ENCODE measurements around the gene TNFAIP8L3.

The TNFAIP8L3 gene

DNA sequence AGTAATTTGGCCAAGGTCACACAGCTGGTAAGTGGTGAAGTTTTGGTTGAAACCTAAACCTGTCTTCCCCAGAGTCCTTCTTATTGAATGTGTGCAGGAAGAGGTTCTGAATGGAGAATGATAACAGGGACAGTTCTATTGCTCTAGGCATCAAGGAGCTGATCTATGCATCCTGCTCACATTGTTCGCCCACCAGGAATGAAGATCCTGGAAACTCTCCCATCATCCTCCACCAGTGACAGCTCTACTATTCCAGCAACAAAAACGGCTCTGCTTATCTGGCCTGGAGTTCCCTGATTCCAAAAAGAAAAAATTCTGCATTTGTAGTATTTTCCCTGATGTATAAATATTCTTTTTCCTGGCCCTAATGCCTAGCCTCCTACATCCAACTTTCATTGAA lies 16.4 kb upstream of the TNFAIP8L3 start:
- DNase-seq (ENCODE audit: insufficient read length) (no peak), FAIRE-seq (no peak)
- TF ChIP-seq TAF1 (IDR thresholded peaks at IDR 0.05; ENCODE audit: borderline replicate concordance, low read depth, low read length) (no peak), POLR2A (IDR thresholded peaks at IDR 0.05; ENCODE audit: low read depth, low read length) (no peak), POLR2AphosphoS5 (IDR thresholded peaks at IDR 0.05; ENCODE audit: low read depth, low read length) (no peak)

DNA sequence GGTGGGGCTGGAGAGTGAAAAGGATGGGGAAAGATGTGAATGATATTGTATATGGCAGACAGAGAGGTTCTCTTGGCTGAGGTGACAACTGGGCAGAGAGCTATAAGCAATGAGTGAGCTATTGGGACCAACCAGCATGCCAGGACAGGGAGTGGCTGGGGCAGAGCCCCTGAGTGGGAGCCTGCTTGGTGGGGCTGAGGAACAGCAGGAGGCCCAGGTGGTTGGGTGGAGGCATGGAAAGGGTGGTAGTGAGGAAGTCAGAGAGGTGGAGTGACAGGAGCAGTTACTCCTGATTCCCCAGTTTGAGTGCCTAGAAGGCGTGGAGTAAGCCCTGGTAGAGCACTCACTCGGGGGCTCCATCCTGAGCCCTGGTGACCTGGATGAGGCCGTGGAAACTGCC lies 15.5 kb upstream of the TNFAIP8L3 start:
- TF ChIP-seq POLR2AphosphoS5 (IDR thresholded peaks at IDR 0.05; ENCODE audit: low read depth, low read length) (no peak), TAF1 (IDR thresholded peaks at IDR 0.05; ENCODE audit: borderline replicate concordance, low read depth, low read length) (no peak), POLR2A (IDR thresholded peaks at IDR 0.05; ENCODE audit: low read depth, low read length) (no peak)
- DNase-seq (ENCODE audit: insufficient read length), result no peak
- FAIRE-seq, result no peak

- TF ChIP-seq POLR2AphosphoS5 (IDR thresholded peaks at IDR 0.05; ENCODE audit: low read depth, low read length), result no peak
- no peak for TF ChIP-seq TAF1 (IDR thresholded peaks at IDR 0.05; ENCODE audit: borderline replicate concordance, low read depth, low read length)
- TF ChIP-seq POLR2A (IDR thresholded peaks at IDR 0.05; ENCODE audit: low read depth, low read length), result no peak
- FAIRE-seq (no peak), DNase-seq (ENCODE audit: insufficient read length) (no peak)
These were observed 14.3 kb upstream of the TNFAIP8L3 start for GRCh38 chr15:51108933-51109550.

- FAIRE-seq (no peak), DNase-seq (ENCODE audit: insufficient read length) (no peak)
- TF ChIP-seq POLR2AphosphoS5 (IDR thresholded peaks at IDR 0.05; ENCODE audit: low read depth, low read length) (no peak), TAF1 (IDR thresholded peaks at IDR 0.05; ENCODE audit: borderline replicate concordance, low read depth, low read length) (no peak), POLR2A (IDR thresholded peaks at IDR 0.05; ENCODE audit: low read depth, low read length) (no peak)
These were observed 12.9 kb upstream of the TNFAIP8L3 start for GRCh38 chr15:51107612-51108011.

- TF ChIP-seq POLR2A (IDR thresholded peaks at IDR 0.05; ENCODE audit: low read depth, low read length) (no peak), TAF1 (IDR thresholded peaks at IDR 0.05; ENCODE audit: borderline replicate concordance, low read depth, low read length) (no peak), POLR2AphosphoS5 (IDR thresholded peaks at IDR 0.05; ENCODE audit: low read depth, low read length) (no peak)
- FAIRE-seq (no peak), DNase-seq (ENCODE audit: insufficient read length) (no peak)
These were observed 11.8 kb upstream of the TNFAIP8L3 start for GRCh38 chr15:51106481-51106880.

DNA sequence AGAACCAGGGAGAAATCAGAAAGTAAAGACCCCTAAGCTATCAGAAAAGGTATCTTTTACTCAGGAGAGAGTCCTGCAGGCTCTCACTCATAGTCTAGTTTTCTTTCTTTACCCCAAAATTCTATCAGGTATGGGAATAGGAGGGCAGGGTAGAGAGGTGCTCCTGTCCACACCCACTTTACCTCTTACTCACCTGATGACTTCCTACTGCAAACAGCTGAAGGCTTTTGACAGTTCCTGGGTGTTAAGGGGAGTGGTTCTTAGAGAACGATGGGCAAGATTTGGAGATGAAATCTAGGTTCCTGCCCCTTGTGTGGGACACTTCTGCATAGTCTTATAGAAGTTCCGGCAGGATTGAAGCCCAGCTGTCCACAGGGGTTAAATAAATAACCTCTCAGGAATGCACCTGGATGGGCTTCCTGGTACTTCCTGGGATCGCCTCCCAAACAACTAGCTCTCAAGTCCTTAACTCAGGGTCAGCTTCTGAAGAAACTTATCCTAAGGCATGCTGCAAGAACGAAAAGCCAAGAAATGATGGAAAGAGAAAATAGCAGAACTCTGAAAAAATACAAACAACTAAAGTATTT lies 10.8 kb upstream of the TNFAIP8L3 start:
- no peak for DNase-seq (ENCODE audit: insufficient read length)
- TF ChIP-seq POLR2A (IDR thresholded peaks at IDR 0.05; ENCODE audit: low read depth, low read length) (no peak), TAF1 (IDR thresholded peaks at IDR 0.05; ENCODE audit: borderline replicate concordance, low read depth, low read length) (no peak), POLR2AphosphoS5 (IDR thresholded peaks at IDR 0.05; ENCODE audit: low read depth, low read length) (no peak)
- FAIRE-seq, result no peak

DNA sequence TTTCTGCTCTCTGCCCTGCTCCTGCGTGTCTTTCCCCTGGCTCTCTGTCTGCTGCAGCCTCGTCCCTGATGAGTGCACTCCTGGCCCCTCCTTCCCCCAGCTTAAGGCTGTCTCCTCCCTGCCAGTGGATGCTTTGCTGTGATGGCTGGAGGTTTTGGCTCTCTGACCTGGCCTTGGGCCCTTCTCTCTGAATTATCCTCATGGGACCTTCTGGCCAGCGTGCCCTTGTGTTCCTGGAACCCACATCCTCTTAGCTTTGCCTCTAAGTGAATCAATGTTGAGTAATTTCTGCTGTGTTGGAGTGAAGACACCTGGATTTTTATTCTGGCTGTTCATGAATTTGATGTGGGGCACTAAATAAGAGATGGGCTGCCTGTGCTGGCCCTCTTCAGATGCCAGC lies 9.8 kb upstream of the TNFAIP8L3 start:
- DNase-seq (ENCODE audit: insufficient read length), result no peak
- TF ChIP-seq POLR2A (IDR thresholded peaks at IDR 0.05; ENCODE audit: low read depth, low read length) (no peak), POLR2AphosphoS5 (IDR thresholded peaks at IDR 0.05; ENCODE audit: low read depth, low read length) (no peak), TAF1 (IDR thresholded peaks at IDR 0.05; ENCODE audit: borderline replicate concordance, low read depth, low read length) (no peak)
- no peak for FAIRE-seq

GRCh38 chr15:51103330-51103729 lies 8.6 kb upstream of the TNFAIP8L3 start:
- FAIRE-seq (no peak), DNase-seq (ENCODE audit: insufficient read length) (no peak)
- no peak for TF ChIP-seq TAF1 (IDR thresholded peaks at IDR 0.05; ENCODE audit: borderline replicate concordance, low read depth, low read length)
- no peak for TF ChIP-seq POLR2AphosphoS5 (IDR thresholded peaks at IDR 0.05; ENCODE audit: low read depth, low read length)
- TF ChIP-seq POLR2A (IDR thresholded peaks at IDR 0.05; ENCODE audit: low read depth, low read length), result no peak

DNA sequence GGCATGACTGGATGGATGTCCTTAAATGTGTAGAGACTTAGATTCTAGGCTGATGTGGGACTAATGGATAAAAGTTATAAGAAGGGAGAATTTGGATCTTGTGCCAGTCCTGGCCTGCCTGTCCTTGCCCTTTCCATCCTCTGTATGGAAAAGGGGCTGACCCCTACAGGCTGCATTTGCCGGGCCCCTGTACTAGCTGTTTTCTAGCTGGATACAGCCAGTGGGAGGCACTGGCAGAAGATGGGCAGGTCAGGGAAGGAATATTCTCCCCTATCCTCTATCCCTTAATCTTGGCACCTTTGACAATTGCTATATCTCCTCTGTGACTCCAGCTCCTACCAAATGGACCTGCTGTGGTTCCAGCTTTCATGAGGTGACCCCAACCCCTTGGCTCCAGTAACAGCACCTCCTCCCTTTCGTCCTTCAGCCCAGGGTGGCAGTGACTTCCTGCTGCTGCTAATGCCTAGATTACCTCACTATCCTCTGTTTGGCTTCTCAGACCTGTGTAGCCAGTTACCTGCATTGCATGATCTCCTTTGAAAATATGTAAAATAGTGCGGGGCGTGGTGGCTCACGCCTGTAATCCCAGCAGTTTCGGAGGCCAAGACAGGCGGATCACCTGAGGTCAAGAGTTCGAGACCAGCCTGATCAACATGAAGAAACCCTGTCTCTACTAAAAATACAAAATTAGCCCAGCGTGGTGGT lies 6.2 kb upstream of the TNFAIP8L3 start:
- FAIRE-seq (no peak), DNase-seq (ENCODE audit: insufficient read length) (no peak)
- no peak for TF ChIP-seq TAF1 (IDR thresholded peaks at IDR 0.05; ENCODE audit: borderline replicate concordance, low read depth, low read length)
- no peak for TF ChIP-seq POLR2A (IDR thresholded peaks at IDR 0.05; ENCODE audit: low read depth, low read length)
- TF ChIP-seq POLR2AphosphoS5 (IDR thresholded peaks at IDR 0.05; ENCODE audit: low read depth, low read length), result no peak

- DNase-seq (ENCODE audit: insufficient read length), result no peak
These were observed 4.5 kb upstream of the TNFAIP8L3 start for GRCh38 chr15:51099185-51099584.

DNA sequence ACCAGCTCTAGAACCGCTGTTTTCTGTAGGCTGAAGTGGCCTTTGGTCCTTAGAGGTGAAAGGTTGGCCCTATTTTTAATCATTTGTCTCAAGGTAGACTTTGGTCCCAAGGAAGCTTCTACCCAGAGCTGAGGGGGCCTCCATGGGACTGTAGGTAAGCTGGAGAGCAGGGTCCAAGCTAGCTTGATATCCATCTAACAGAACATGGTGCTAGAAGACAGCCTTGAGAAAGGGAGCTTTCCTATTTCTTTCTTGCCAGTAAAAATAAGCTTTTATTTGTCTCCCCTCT lies 3.6 kb upstream of the TNFAIP8L3 start:
- no peak for FAIRE-seq
- no peak for TF ChIP-seq POLR2AphosphoS5 (IDR thresholded peaks at IDR 0.05; ENCODE audit: low read depth, low read length)
- TF ChIP-seq TAF1 (IDR thresholded peaks at IDR 0.05; ENCODE audit: borderline replicate concordance, low read depth, low read length), result no peak
- no peak for TF ChIP-seq POLR2A (IDR thresholded peaks at IDR 0.05; ENCODE audit: low read depth, low read length)

More at GRCh38 chr15:51099185-51099584, 4.5 kb upstream of the TNFAIP8L3 start:
- TF ChIP-seq POLR2A (IDR thresholded peaks at IDR 0.05; ENCODE audit: low read depth, low read length) (no peak), POLR2AphosphoS5 (IDR thresholded peaks at IDR 0.05; ENCODE audit: low read depth, low read length) (no peak), TAF1 (IDR thresholded peaks at IDR 0.05; ENCODE audit: borderline replicate concordance, low read depth, low read length) (no peak)
- FAIRE-seq, result no peak

More for the DNA sequence above, 3.6 kb upstream of the TNFAIP8L3 start:
- DNase-seq (ENCODE audit: insufficient read length), result no peak

Data from GM12892 (cell line).